Uterus (tissue), 4 donors: ENCODE results near the gene OASL. TPM values are rescaled to one million over a fixed set of nuclear protein-coding genes. Genes with fewer than 3 reads are reported as not detected.

ENCODE experiments used
- DNase-seq, 2 donors: peaks; one replicate each; pipeline ENCODE4 v3.0.0-alpha.2; 2019 to 2020
- H3K27ac ChIP-seq, 2 donors: fragments of 200-600 bp; sonication (generic); 1 replicate in 1 of 2; 2 replicates in 1 of 2; pipeline ENCODE4 v1.5.1; 2016 to 2018
- H3K27me3 ChIP-seq, 2 donors: fragments of 200-600 bp; sonication (generic); one replicate each; pipeline ENCODE4 v1.5.1; 2018 to 2019; ENCODE audit warnings: control low read depth in 1 of 2
- H3K36me3 ChIP-seq, 2 donors: fragments of 200-600 bp; sonication (generic); one replicate each; pipeline ENCODE4 v1.5.1; 2019; ENCODE audit warnings: control low read depth in 1 of 2
- H3K4me1 ChIP-seq, 2 donors: fragments of 200-600 bp; sonication (generic); one replicate each; pipeline ENCODE4 v1.5.1; 2018 to 2019; ENCODE audit warnings: control low read depth in 1 of 2
- H3K4me3 ChIP-seq, 2 donors: fragments of 200-600 bp; sonication (generic); 1 replicate in 1 of 2; 2 replicates in 1 of 2; pipeline ENCODE4 v1.5.1; 2018 to 2019; ENCODE audit warnings: mild to moderate bottlenecking in 1 of 2
- H3K9me3 ChIP-seq, 2 donors: fragments of 200-600 bp; sonication (generic); one replicate each; pipeline ENCODE4 v1.5.1; 2019; ENCODE audit warnings: control low read depth in 1 of 2
- CTCF ChIP-seq, 4 experiments: fragments of 200-600 bp in 2 of 4; fragments of 450-650 bp in 2 of 4; sonication (generic) in 2 of 4; IDR thresholded peaks; one replicate each; pipeline ENCODE4 v1.5.1; 2016 to 2019; ENCODE audit warnings: antibody characterized with exemption in 4 of 4, mild to moderate bottlenecking in 2 of 4, moderate library complexity in 1 of 4
- POLR2A ChIP-seq, 2 donors: fragments of 450-650 bp; IDR thresholded peaks; one replicate each; pipeline ENCODE4 v1.6.1; 2016; ENCODE audit warnings: antibody characterized with exemption in 2 of 2, mild to moderate bottlenecking in 1 of 2, moderate library complexity in 1 of 2
- intact Hi-C: fragments of 100-400 bp; cut with DNase I; formaldehyde crosslinking; loops from one replicate; pipeline ENCODE4 v1.15.1; 2023; ENCODE audit warnings: low total_unique reads
- total RNA-seq, 4 donors: library from RNA; depleted of rRNA in 3 of 4; stranded (reverse); fragments of >200 nt in 3 of 4; gene quantifications; one replicate each; pipeline versions ENCODE4 v1.1.0 to v1.2.4, GENCODE V29; 2014 to 2023
- donor health status: DM: yes; HTN: yes; CAD: no.

OASL gene
- total RNA-seq, 4 donors from 2014 or later = 0.35 to 0.82 TPM; not detected in 2

GRCh38 chr12:120980800-120981368 lies 58.2 kb downstream of the OASL start:
- DNase-seq = no peak
- Histone ChIP-seq H3K36me3 (no peaks in the 10 kb centered on the region), H3K4me1 (no peaks in the 10 kb centered on the region), H3K27ac (no peak overlapping the region), H3K9me3 (no peaks in the 10 kb centered on the region), H3K4me3 (no peak overlapping the region), H3K27me3 (no peaks in the 10 kb centered on the region)
- TF ChIP-seq CTCF (IDR thresholded peaks at IDR 0.05) (no peak), POLR2A (IDR thresholded peaks at IDR 0.05) (no peak)
- intact Hi-C loops = no loop called here

GRCh38 chr12:120979862-120980696 lies 59.0 kb downstream of the OASL start:
- no peaks in the 10 kb centered on the region for H3K36me3 ChIP-seq
- DNase-seq = no peak
- H3K9me3 ChIP-seq = no peaks in the 10 kb centered on the region
- H3K27me3 ChIP-seq = no peaks in the 10 kb centered on the region
- no peak overlapping the region for H3K27ac ChIP-seq
- intact Hi-C loops = no loop called here
- H3K4me1 ChIP-seq = no peaks in the 10 kb centered on the region
- TF ChIP-seq POLR2A (IDR thresholded peaks at IDR 0.05) (no peak), CTCF (IDR thresholded peaks at IDR 0.05) (no peak)
- no peak overlapping the region for H3K4me3 ChIP-seq

GRCh38 chr12:120979220-120979861 lies 59.7 kb downstream of the OASL start:
- Histone ChIP-seq H3K9me3 (no peaks in the 10 kb centered on the region), H3K4me1 (no peaks in the 10 kb centered on the region), H3K36me3 (no peaks in the 10 kb centered on the region), H3K27me3 (no peaks in the 10 kb centered on the region), H3K4me3 (no peak overlapping the region), H3K27ac (no peak overlapping the region)
- DNase-seq = no peak
- intact Hi-C loops = no loop called here
- no peak for TF ChIP-seq POLR2A (IDR thresholded peaks at IDR 0.05)
- no peak for TF ChIP-seq CTCF (IDR thresholded peaks at IDR 0.05)

- no peaks in the 10 kb centered on the region for H3K36me3 ChIP-seq
- no peaks in the 10 kb centered on the region for H3K27me3 ChIP-seq
- H3K4me3 ChIP-seq = no peak within 1 kb of the TSS
- H3K4me1 ChIP-seq = no peaks in the 10 kb centered on the region
- no peak within 1 kb of the TSS for H3K27ac ChIP-seq
- DNase-seq = no peak
- H3K9me3 ChIP-seq = no peaks in the 10 kb centered on the region
- intact Hi-C loops = no loop called here
- TF ChIP-seq CTCF (IDR thresholded peaks at IDR 0.05) = no peak
- no peak for TF ChIP-seq POLR2A (IDR thresholded peaks at IDR 0.05)
Observed at GRCh38 chr12:120978296-120979219, 60.5 kb downstream of the OASL start, which contains the start of gene HNF1A. Gene HNF1A (plus strand): TSS chr12:120978543. CDS start chr12:120978769, 226 bp downstream.
